Stimulated activated memory B cell treated with anti-CD40 and anti-IgM and Interleukin-4, amounts not matched to agents 10 μg/mL and 1 μg/mL and 100 μg/mL, for 72 hours (primary cell): ENCODE results near the gene NID2.

Experiments used
- ATAC-seq: fragments of 150-1000 bp; cut with Tn5 transposase; 2 replicates; pipeline ENCODE4 v1.10.0; 2021
- H3K27ac Mint-ChIP-seq: one replicate; pipeline ENCODE4 v1.8.0; 2022; ENCODE audit warnings: mild to moderate bottlenecking, mixed read lengths
- H3K27me3 Mint-ChIP-seq: one replicate; pipeline ENCODE4 v1.8.0; 2022; ENCODE audit warnings: mixed read lengths
- H3K36me3 Mint-ChIP-seq: one replicate; pipeline ENCODE4 v1.8.0; 2022; ENCODE audit warnings: mixed read lengths
- H3K4me1 Mint-ChIP-seq: one replicate; pipeline ENCODE4 v1.8.0; 2022; ENCODE audit warnings: mixed read lengths
- H3K4me3 Mint-ChIP-seq: one replicate; pipeline ENCODE4 v1.8.0; 2022; ENCODE audit warnings: mild to moderate bottlenecking, moderate library complexity, mixed read lengths
- H3K9me3 Mint-ChIP-seq: one replicate; pipeline ENCODE4 v1.8.0; 2022; ENCODE audit warnings: mixed read lengths

NID2 gene

GRCh38 chr14:52069307-52070050 is 620 bp upstream of the NID2 start:
- no peaks in the 10 kb centered on the region for H3K36me3 Mint-ChIP-seq
- peaks cover 6% of the 10 kb centered on the region for H3K9me3 Mint-ChIP-seq
- peaks cover 20% of the 10 kb centered on the region for H3K4me1 Mint-ChIP-seq
- no peak overlapping the region for H3K27ac Mint-ChIP-seq
- peak overlapping the region; percentile 13 for H3K4me3 Mint-ChIP-seq
- peak; percentile 51 for ATAC-seq
- peaks cover 74% of the 10 kb centered on the region for H3K27me3 Mint-ChIP-seq

DNA sequence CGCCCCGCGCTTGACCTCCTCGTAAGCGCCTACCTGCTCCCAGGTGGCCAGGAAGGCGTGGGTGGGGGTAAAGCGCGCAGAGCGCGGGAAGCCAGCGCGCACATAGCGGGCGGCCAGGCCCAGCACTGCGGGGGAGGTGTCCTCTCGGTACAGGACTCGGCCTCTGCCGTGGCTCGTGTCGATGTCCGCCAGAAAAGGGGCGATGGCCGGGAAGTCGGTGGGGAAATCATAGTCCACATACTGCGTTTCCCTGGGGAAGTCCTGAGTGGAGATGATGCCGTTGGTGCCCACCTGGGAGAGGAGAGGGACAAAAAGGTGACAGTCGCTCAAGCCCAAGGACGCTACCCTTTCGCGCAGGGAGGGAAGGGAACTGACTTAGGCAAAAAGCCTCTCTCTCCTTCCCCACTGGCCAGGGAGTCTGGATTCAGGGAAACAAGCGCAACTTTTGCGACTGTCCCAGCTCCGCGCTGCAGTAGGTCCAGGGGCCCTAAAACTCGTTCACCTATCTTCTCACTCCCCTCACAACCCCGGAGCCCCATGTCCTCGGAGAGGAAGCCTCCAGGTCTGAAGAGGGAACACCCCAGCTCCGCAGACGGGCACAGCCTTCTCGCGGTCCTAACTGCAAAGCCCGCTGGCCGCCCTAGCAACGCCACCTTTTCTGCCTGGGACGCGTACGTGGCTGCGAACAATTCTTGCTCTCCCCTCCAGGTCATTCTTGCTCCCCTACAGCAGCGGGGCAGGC is 815 bp downstream of the NID2 start:
- peak overlapping the region; percentile 38 for H3K4me3 Mint-ChIP-seq
- H3K27me3 Mint-ChIP-seq: peaks cover 65% of the 10 kb centered on the region
- H3K27ac Mint-ChIP-seq: no peak overlapping the region
- no peak for ATAC-seq
- no peaks in the 10 kb centered on the region for H3K36me3 Mint-ChIP-seq
- H3K4me1 Mint-ChIP-seq: peaks cover 20% of the 10 kb centered on the region
- H3K9me3 Mint-ChIP-seq: no peaks in the 10 kb centered on the region

DNA sequence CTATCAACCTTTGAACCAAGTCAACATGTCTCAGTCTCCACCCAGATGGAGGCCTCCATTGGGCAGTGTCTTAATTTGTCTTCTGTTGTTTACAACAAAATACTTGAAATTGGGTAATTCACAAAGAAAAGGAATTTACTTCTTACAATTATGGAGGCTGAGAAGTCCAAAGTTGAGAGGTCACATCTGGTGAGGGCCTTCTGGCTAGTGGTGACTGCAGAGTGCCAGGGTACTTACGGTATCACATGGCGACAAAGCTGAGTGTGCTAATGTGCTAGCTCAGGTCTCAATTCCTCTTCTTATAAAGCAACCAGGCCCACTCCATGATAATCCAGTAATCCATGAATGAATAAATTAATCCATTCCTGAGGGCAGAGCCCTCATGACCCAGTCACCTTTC is 4.7 kb downstream of the NID2 start:
- no peaks in the 10 kb centered on the region for H3K36me3 Mint-ChIP-seq
- H3K4me1 Mint-ChIP-seq: peaks cover 14% of the 10 kb centered on the region
- no peak for ATAC-seq
- no peaks in the 10 kb centered on the region for H3K9me3 Mint-ChIP-seq
- peaks cover 52% of the 10 kb centered on the region for H3K27me3 Mint-ChIP-seq
- no peak overlapping the region for H3K4me3 Mint-ChIP-seq
- H3K27ac Mint-ChIP-seq: no peak overlapping the region

GRCh38 chr14:52063052-52063462 is 5.8 kb downstream of the NID2 start:
- H3K4me3 Mint-ChIP-seq: no peak overlapping the region
- H3K4me1 Mint-ChIP-seq: peaks cover 7% of the 10 kb centered on the region
- peaks cover 42% of the 10 kb centered on the region for H3K27me3 Mint-ChIP-seq
- no peak overlapping the region for H3K27ac Mint-ChIP-seq
- no peak for ATAC-seq
- no peaks in the 10 kb centered on the region for H3K9me3 Mint-ChIP-seq
- H3K36me3 Mint-ChIP-seq: no peaks in the 10 kb centered on the region

DNA sequence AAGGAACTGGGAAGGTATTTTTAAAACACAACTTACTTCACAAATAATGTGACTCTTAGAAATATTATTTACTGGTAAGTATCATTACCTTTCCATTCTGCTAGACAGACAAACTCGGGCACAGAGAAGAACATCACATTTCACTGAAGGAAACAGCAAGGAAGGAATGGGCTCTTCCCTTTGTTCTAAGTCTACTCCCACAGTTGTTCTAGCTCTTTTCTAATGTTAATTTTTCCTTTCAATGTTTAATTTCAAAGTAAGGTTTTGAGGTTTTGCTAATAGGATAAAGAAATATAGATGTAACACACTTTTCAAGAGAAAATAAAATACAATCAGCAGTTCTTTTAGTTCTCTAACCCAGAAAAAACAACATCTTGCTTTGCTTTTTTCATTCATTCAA is 7.0 kb downstream of the NID2 start:
- Mint-ChIP-seq H3K9me3 (no peaks in the 10 kb centered on the region), H3K27me3 (peaks cover 30% of the 10 kb centered on the region), H3K4me1 (no peaks in the 10 kb centered on the region), H3K36me3 (no peaks in the 10 kb centered on the region), H3K4me3 (no peak overlapping the region), H3K27ac (no peak overlapping the region)
- ATAC-seq: no peak

- Mint-ChIP-seq H3K9me3 (no peaks in the 10 kb centered on the region), H3K27me3 (peaks cover 25% of the 10 kb centered on the region), H3K27ac (no peak overlapping the region), H3K4me3 (no peak overlapping the region), H3K36me3 (no peaks in the 10 kb centered on the region), H3K4me1 (no peaks in the 10 kb centered on the region)
- peak; percentile 51 for ATAC-seq
Observed at GRCh38 chr14:52061390-52061789, 7.5 kb downstream of the NID2 start.

DNA sequence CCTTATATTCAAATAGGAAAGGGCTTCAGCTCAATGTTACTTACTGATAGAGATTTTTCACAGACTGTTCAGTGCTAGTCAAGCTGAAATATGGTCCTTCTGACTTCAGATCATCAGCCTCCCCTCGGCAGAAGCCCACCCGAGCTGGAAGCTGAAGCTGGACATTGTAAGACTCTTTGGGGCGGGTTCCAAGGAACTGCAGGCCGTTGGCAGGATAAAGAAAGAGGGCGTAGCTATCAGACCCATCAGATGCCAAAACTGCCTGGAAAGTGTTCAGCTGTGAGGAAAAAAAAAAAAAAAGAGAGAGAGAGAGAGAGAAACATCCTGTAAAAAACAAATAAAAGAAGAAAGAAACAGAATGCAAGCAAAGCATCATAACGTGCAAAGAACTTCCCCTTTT is 8.8 kb downstream of the NID2 start:
- H3K4me3 Mint-ChIP-seq: no peak overlapping the region
- H3K27ac Mint-ChIP-seq: no peak overlapping the region
- no peak for ATAC-seq
- H3K27me3 Mint-ChIP-seq: peaks cover 23% of the 10 kb centered on the region
- H3K4me1 Mint-ChIP-seq: no peaks in the 10 kb centered on the region
- no peaks in the 10 kb centered on the region for H3K9me3 Mint-ChIP-seq
- no peaks in the 10 kb centered on the region for H3K36me3 Mint-ChIP-seq

GRCh38 chr14:52059649-52060048 is 9.2 kb downstream of the NID2 start:
- Mint-ChIP-seq H3K4me1 (no peaks in the 10 kb centered on the region), H3K36me3 (no peaks in the 10 kb centered on the region), H3K27ac (no peak overlapping the region), H3K4me3 (no peak overlapping the region), H3K9me3 (no peaks in the 10 kb centered on the region), H3K27me3 (peaks cover 28% of the 10 kb centered on the region)
- ATAC-seq: no peak

DNA sequence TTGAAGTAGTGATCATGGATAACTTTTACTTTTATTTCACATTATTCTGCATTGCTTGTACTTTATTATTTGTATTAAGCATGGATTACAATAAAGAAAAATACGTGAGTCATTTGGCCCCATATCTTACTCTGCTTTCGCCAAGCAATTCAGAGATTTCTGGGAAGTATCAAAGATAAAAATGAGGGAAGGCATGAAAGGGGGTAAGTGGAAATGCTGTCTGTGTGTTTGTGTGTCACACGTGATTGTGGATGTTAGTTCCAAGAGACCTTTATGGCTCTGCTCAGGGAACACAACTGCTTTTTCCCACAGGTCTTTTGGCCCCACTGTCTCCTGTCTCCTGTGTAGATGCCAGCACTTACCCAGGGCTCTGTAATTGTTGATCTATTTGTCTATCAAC is 10.5 kb downstream of the NID2 start:
- Mint-ChIP-seq H3K9me3 (no peaks in the 10 kb centered on the region), H3K4me3 (no peak overlapping the region), H3K36me3 (no peaks in the 10 kb centered on the region), H3K4me1 (no peaks in the 10 kb centered on the region), H3K27ac (no peak overlapping the region), H3K27me3 (peaks cover 41% of the 10 kb centered on the region)
- no peak for ATAC-seq

DNA sequence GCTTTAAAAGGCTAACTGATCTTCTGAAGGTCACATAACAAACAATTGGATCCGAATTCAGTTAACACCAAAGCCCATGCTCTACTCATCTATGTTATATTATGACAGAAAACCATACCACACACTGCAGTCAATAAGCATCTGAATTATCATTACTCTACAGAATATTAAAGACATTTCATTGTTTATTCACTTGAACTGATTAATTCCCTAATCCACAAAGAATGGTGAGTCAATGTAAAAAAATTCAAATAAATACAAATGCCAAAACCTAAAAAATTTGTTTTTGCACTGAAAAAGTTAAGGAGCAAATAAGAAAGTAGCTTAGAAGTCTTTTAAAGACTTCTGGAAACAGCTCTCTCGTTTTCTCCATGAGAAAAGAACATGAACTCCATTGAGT is 13.7 kb downstream of the NID2 start:
- no peak overlapping the region for H3K4me3 Mint-ChIP-seq
- H3K9me3 Mint-ChIP-seq: no peaks in the 10 kb centered on the region
- H3K4me1 Mint-ChIP-seq: no peaks in the 10 kb centered on the region
- peaks cover 52% of the 10 kb centered on the region for H3K27me3 Mint-ChIP-seq
- no peak for ATAC-seq
- H3K27ac Mint-ChIP-seq: no peak overlapping the region
- no peaks in the 10 kb centered on the region for H3K36me3 Mint-ChIP-seq

- peaks cover 48% of the 10 kb centered on the region for H3K27me3 Mint-ChIP-seq
- H3K27ac Mint-ChIP-seq: no peak overlapping the region
- H3K36me3 Mint-ChIP-seq: no peaks in the 10 kb centered on the region
- no peak for ATAC-seq
- H3K4me1 Mint-ChIP-seq: no peaks in the 10 kb centered on the region
- H3K9me3 Mint-ChIP-seq: no peaks in the 10 kb centered on the region
- H3K4me3 Mint-ChIP-seq: no peak overlapping the region
Observed at GRCh38 chr14:52054678-52055077, 14.2 kb downstream of the NID2 start.

DNA sequence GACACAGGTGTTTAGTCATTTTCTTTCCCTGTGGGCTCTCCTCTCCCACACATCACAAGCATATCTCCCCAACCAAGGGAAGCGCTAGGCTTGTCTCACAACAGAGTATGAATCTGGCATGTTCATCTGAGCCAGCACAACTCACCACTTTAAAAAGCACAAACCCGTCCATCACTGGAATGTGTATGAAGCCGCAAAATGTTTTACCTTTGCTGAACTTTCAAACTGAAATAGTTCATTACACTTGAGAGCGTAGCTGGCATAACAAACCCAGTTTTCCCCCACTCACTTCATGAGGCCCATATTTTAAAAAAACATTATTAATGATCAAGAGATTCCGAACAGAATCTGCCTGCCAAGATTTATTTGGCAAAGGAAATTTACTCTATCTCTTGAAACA is 15.8 kb downstream of the NID2 start:
- Mint-ChIP-seq H3K9me3 (no peaks in the 10 kb centered on the region), H3K4me3 (no peak overlapping the region), H3K36me3 (no peaks in the 10 kb centered on the region), H3K27me3 (peaks cover 48% of the 10 kb centered on the region), H3K4me1 (no peaks in the 10 kb centered on the region), H3K27ac (no peak overlapping the region)
- no peak for ATAC-seq

- no peak for ATAC-seq
- Mint-ChIP-seq H3K4me1 (no peaks in the 10 kb centered on the region), H3K27ac (no peak overlapping the region), H3K4me3 (no peak overlapping the region), H3K36me3 (no peaks in the 10 kb centered on the region), H3K9me3 (no peaks in the 10 kb centered on the region), H3K27me3 (peaks cover 48% of the 10 kb centered on the region)
Observed at GRCh38 chr14:52052288-52052943, 16.4 kb downstream of the NID2 start.

- Mint-ChIP-seq H3K27ac (no peak overlapping the region), H3K4me3 (no peak overlapping the region), H3K27me3 (peaks cover 48% of the 10 kb centered on the region), H3K9me3 (no peaks in the 10 kb centered on the region), H3K36me3 (no peaks in the 10 kb centered on the region), H3K4me1 (no peaks in the 10 kb centered on the region)
- no peak for ATAC-seq
Observed at GRCh38 chr14:52051871-52052270, 17.0 kb downstream of the NID2 start.

GRCh38 chr14:52051251-52051650 is 17.6 kb downstream of the NID2 start:
- H3K9me3 Mint-ChIP-seq: no peaks in the 10 kb centered on the region
- no peaks in the 10 kb centered on the region for H3K4me1 Mint-ChIP-seq
- no peaks in the 10 kb centered on the region for H3K36me3 Mint-ChIP-seq
- ATAC-seq: no peak
- no peak overlapping the region for H3K27ac Mint-ChIP-seq
- H3K4me3 Mint-ChIP-seq: no peak overlapping the region
- H3K27me3 Mint-ChIP-seq: peaks cover 48% of the 10 kb centered on the region
